SK-N-SH (cell line): ENCODE measurements around the gene XIRP1.

Source experiments
- EZH2phosphoT487 ChIP-seq: fragments of 200-600 bp; sonication (generic); IDR thresholded peaks from 2 replicates; pipeline ENCODE4 v1.6.1; 2017; ENCODE audit warnings: low read depth, mixed run types, mild to moderate bottlenecking, antibody characterized with exemption, moderate library complexity, borderline replicate concordance
- FOXM1 ChIP-seq: IDR thresholded peaks from 2 replicates; pipeline ENCODE4 v1.4.0; 2012; ENCODE audit warnings: low read depth, mild to moderate bottlenecking
- MEF2A ChIP-seq: IDR thresholded peaks from 2 replicates; pipeline ENCODE4 v1.4.0; 2012; ENCODE audit warnings: low read depth, borderline replicate concordance
- NFIC ChIP-seq: IDR thresholded peaks from 2 replicates; pipeline ENCODE4 v1.4.0; 2012; ENCODE audit warnings: borderline replicate concordance
- POLR2AphosphoS5 ChIP-seq: IDR thresholded peaks from 2 replicates; pipeline ENCODE4 v1.6.1; 2012; ENCODE audit warnings: low read depth, low read length
- SMC3 ChIP-seq: IDR thresholded peaks from 2 replicates; pipeline ENCODE4 v1.6.1; 2012; ENCODE audit warnings: low read depth, low read length, improper control_type of control experiment
- TAF1 ChIP-seq: IDR thresholded peaks from 2 replicates; pipeline ENCODE4 v1.6.1; 2012; ENCODE audit warnings: low read depth, mild to moderate bottlenecking, low read length, moderate library complexity, borderline replicate concordance
- TF ChIP-seq, protein P1 (sequence below): fragments of 200-600 bp; sonication (generic); IDR thresholded peaks from 2 replicates; pipeline ENCODE4 v1.6.1; 2017; ENCODE audit warnings: antibody characterized with exemption, mild to moderate bottlenecking, moderate library complexity
- TF ChIP-seq, protein P2 (sequence below): IDR thresholded peaks from 2 replicates; pipeline ENCODE4 v1.6.1; 2012; ENCODE audit warnings: mild to moderate bottlenecking, low read depth, low read length, moderate library complexity

DNA sequence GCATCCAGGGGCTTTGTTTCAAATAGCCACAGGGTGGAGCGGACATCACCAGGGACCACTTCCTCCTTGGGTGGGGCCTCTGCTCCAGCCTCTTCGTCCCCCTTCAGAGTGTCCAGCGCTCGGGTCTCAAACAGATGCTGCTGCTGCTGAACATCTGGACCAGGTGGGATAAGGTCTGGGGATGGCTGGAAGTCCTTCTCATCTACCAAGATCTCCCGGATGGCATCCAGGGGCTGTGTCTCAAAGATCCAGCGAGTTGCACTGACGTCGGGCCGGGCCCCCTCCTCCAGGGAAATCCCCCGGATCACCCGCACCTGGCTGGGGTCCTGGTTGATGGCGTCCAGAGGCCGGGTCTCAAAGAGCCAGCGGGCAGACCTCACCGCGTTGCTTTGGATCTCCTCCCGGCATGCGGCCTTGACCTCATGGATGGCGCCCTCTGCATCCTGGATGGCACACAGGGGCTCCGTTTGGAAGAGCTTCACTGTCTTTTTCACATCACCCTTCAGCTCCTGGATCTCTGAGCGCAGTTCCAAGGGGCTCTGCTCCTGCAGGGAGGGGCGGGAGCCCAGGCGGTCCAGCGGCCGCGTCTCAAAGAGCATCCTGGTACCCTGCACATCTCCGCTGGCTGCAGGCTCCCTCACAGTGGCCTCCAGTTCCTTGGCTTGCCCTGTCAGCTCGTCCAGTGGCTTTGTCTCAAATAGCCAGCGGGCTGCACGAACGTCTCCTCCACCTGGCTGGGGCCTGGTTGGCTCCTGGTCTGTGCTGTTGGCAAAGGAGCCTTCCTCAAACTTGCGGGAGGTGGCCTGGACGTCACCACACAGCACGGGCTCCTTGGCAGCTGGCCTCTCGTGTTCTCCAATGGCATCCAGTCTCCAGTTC is 3.9 kb downstream of the XIRP1 start:
- TF ChIP-seq POLR2AphosphoS5 (no peak), MEF2A (no peak), FOXM1 (no peak), EZH2phosphoT487 (no peak), SMC3 (no peak), TAF1 (no peak), NFIC (no peak)
- TF ChIP-seq, protein P1, sequence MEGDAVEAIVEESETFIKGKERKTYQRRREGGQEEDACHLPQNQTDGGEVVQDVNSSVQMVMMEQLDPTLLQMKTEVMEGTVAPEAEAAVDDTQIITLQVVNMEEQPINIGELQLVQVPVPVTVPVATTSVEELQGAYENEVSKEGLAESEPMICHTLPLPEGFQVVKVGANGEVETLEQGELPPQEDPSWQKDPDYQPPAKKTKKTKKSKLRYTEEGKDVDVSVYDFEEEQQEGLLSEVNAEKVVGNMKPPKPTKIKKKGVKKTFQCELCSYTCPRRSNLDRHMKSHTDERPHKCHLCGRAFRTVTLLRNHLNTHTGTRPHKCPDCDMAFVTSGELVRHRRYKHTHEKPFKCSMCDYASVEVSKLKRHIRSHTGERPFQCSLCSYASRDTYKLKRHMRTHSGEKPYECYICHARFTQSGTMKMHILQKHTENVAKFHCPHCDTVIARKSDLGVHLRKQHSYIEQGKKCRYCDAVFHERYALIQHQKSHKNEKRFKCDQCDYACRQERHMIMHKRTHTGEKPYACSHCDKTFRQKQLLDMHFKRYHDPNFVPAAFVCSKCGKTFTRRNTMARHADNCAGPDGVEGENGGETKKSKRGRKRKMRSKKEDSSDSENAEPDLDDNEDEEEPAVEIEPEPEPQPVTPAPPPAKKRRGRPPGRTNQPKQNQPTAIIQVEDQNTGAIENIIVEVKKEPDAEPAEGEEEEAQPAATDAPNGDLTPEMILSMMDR, result no peak
- TF ChIP-seq, protein P2, sequence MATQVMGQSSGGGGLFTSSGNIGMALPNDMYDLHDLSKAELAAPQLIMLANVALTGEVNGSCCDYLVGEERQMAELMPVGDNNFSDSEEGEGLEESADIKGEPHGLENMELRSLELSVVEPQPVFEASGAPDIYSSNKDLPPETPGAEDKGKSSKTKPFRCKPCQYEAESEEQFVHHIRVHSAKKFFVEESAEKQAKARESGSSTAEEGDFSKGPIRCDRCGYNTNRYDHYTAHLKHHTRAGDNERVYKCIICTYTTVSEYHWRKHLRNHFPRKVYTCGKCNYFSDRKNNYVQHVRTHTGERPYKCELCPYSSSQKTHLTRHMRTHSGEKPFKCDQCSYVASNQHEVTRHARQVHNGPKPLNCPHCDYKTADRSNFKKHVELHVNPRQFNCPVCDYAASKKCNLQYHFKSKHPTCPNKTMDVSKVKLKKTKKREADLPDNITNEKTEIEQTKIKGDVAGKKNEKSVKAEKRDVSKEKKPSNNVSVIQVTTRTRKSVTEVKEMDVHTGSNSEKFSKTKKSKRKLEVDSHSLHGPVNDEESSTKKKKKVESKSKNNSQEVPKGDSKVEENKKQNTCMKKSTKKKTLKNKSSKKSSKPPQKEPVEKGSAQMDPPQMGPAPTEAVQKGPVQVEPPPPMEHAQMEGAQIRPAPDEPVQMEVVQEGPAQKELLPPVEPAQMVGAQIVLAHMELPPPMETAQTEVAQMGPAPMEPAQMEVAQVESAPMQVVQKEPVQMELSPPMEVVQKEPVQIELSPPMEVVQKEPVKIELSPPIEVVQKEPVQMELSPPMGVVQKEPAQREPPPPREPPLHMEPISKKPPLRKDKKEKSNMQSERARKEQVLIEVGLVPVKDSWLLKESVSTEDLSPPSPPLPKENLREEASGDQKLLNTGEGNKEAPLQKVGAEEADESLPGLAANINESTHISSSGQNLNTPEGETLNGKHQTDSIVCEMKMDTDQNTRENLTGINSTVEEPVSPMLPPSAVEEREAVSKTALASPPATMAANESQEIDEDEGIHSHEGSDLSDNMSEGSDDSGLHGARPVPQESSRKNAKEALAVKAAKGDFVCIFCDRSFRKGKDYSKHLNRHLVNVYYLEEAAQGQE, result no peak
